Spinal cord (tissue), 10 donors: Measurements from ENCODE around the gene LDLRAD1. TPM values are rescaled to one million over a fixed set of nuclear protein-coding genes. Genes with fewer than 3 reads are reported as not detected.
"Not testable (repeated sequence)": the region's sequence is repeated elsewhere in the genome, so short reads cannot be mapped to it uniquely, and the experiment has no call there.

Experiments used
- DNase-seq, 6 donors: peaks; one replicate each; pipeline versions ENCODE4 v3.0.0 to v3.0.0-alpha.2; 2013 to 2015; ENCODE audit warnings: low spot score in 6 of 6, low read depth in 4 of 6
- H3K27ac ChIP-seq: one replicate; pipeline ENCODE4 v1.5.1; 2013; ENCODE audit warnings: low read depth, low read length, control low read depth
- H3K27me3 ChIP-seq: one replicate; pipeline ENCODE4 v1.6.1; 2013; ENCODE audit warnings: low read length; ENCODE audit not compliant: control insufficient read depth, insufficient read depth
- H3K36me3 ChIP-seq: one replicate; pipeline ENCODE4 v1.6.1; 2013; ENCODE audit warnings: low read length; ENCODE audit not compliant: control insufficient read depth, insufficient read depth
- H3K4me1 ChIP-seq: one replicate; pipeline ENCODE4 v1.6.1; 2013; ENCODE audit warnings: low read length; ENCODE audit not compliant: control insufficient read depth, insufficient read depth
- H3K4me3 ChIP-seq: one replicate; pipeline ENCODE4 v1.5.1; 2013; ENCODE audit warnings: low read depth, low read length, control low read depth
- H3K9me3 ChIP-seq: one replicate; pipeline ENCODE4 v1.6.1; 2013; ENCODE audit warnings: low read length; ENCODE audit not compliant: control insufficient read depth, insufficient read depth
- WGBS: methylation state at CpG from one replicate; pipeline ENCODE4 v1.1.5; 2013; ENCODE audit warnings: missing lambda C conversion rate; ENCODE audit not compliant: insufficient coverage; 5-methylcytosine and 5-hydroxymethylcytosine counted together
- long read RNA-seq, 4 donors: transcript quantifications; one replicate each; lab custom pipeline, GENCODE V29; 2026
- polyA plus RNA-seq, 2 donors: library from polyadenylated mRNA; unstranded; fragments of 120-200 nt; gene quantifications; one replicate each; pipeline ENCODE4 v1.2.1, GENCODE V29; 2013; ENCODE audit not compliant: insufficient read length in 2 of 2
- total RNA-seq, 2 donors: library from RNA; depleted of rRNA in 1 of 2; stranded (reverse); fragments of 120-200 nt in 1 of 2; fragments of >200 nt in 1 of 2; gene quantifications; one replicate each; pipeline versions ENCODE4 v1.2.3 to v1.2.4, GENCODE V29; 2013 to 2014
- donor health status: healthy.

The LDLRAD1 gene, protein sequence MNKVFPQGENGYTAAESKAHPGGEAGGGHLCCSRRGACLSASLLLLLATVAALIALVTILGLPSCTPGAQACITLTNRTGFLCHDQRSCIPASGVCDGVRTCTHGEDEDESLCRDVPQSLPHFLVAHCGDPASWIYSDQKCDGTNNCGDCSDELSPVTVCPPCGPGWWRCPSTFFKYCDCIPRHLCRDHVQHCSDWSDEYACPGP
- total RNA-seq (not detected), polyA plus RNA-seq (not detected)
- long read RNA-seq, donor 1, result 0 reads
- long read RNA-seq, donor 2, result 0 reads
- long read RNA-seq, donor 3, result 0 reads
- long read RNA-seq, donor 4, partial matches to known transcripts, result 0 of 4 reads
- long read RNA-seq, donor 4, other reads (novel, unspliced or antisense), result 0 of 4 reads

DNA sequence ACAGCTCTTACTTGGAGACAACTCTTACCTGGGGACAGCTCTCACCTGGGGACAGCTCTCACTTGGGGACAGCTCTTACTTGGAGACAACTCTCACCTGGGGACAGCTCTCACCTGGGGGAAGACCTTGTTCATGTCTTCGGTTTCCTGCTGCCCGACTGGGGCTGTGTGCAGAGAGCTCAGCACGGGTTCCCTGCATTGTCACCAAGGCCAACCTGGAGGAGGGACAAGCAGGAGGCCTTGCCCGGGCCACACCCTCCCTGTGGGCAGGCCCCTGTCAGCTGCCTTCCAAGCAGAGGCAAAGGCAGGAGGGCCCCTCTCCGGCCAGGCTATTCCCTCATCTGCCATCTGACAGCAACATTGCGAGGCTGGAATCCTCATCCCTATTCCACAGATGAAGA, at the start of gene LDLRAD1:
Gene LDLRAD1 (minus strand): TSS at position 208 of the 400 bp plus-strand sequence. CDS start 74 bp downstream, at position 134.
- Histone ChIP-seq H3K9me3 (no peaks in the 10 kb centered on the region), H3K4me3 (no peak within 1 kb of the TSS), H3K36me3 (no peaks in the 10 kb centered on the region), H3K4me1 (no peaks in the 10 kb centered on the region), H3K27ac (no peak within 1 kb of the TSS), H3K27me3 (peaks cover 4% of the 10 kb centered on the region)
- WGBS, result 44% methylated on average over 5 of the region's 6 CpGs
- no peak for DNase-seq

DNA sequence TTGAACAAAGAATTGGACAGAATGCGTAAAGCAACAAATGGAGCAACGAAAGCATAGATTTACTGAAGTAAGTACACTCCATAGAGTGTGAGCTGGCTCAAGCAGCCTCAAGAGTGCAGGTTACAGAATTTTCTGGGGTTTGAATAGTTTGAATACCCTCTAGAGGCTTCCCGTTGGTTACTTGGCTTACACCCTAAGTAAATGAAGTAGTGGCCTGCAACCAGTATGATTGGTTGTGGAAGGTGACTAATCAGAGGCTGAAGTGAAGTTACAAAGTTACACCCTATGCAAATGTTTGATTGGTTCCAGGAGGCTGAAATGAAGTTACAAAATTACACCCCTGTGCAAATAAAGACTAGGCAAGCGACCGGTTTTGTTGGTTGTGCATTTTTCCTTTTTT, 46.3 kb upstream of the LDLRAD1 start:
- no peaks in the 10 kb centered on the region for H3K9me3 ChIP-seq
- WGBS, result 100% methylated on average over 2 of the region's 5 CpGs
- no peak overlapping the region for H3K27ac ChIP-seq
- no peaks in the 10 kb centered on the region for H3K36me3 ChIP-seq
- no peak for DNase-seq
- no peaks in the 10 kb centered on the region for H3K4me1 ChIP-seq
- no peak overlapping the region for H3K4me3 ChIP-seq
- no peaks in the 10 kb centered on the region for H3K27me3 ChIP-seq

DNA sequence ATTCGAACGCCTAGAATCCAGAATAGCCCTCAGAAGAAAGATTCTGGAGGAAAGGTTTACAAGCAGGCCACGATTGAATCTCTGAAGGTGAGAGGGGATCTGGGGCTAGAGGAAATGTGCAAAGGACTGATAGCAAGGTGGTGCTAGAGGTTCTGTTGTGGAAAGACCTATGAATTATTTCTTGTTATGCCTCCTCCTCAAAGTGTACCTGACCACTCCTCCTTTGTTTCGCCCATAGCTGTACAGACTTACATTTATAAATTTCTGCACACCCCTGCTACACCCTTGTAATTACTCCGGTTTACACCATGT, 36.4 kb upstream of the LDLRAD1 start:
- DNase-seq, result no peak
- 39% methylated on average over 2 of the region's 5 CpGs for WGBS
- Histone ChIP-seq H3K4me1 (peaks cover 11% of the 10 kb centered on the region), H3K9me3 (no peaks in the 10 kb centered on the region), H3K36me3 (peaks cover 9% of the 10 kb centered on the region), H3K4me3 (peak overlapping the region; percentile 89), H3K27ac (no peak overlapping the region), H3K27me3 (no peaks in the 10 kb centered on the region)

DNA sequence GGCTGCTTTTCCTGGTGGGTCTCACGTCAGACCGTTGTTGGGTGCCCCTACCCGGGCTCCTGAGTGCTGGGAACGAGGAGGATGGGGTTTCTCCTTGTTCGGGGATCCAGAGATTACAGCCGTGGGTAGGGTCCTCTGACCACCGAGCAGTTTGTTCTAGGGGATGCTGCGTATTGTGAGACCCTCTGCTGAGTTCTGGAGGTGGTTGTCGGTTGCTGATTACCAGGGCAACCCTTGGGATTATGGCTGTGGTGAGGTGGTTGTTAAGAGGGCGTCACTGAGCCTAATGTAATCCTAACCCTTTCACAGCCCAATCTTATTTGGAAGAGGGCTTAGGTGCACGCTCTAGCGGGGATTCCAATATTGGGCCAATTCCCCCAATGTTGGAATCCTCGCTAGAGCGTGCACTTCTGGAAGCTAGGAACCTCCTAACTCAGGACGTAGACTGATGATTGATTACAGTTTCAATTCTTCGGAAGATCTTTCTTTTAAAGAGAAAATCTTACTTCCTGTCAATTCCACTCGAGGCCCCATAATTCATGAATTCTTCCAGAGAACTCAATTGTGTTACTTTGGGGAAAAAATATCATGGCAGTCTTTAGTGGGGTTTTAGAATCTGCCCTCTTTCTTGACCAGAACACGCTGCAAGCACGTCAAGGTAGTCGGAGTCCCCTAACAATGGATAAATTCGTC, 35.9 kb upstream of the LDLRAD1 start:
- Histone ChIP-seq H3K9me3 (no peaks in the 10 kb centered on the region), H3K4me3 (peak overlapping the region; percentile 89), H3K27ac (peak overlapping the region; percentile 94), H3K27me3 (no peaks in the 10 kb centered on the region), H3K4me1 (peaks cover 11% of the 10 kb centered on the region), H3K36me3 (peaks cover 9% of the 10 kb centered on the region)
- 11% methylated on average over 14 of the region's 21 CpGs for WGBS
- peak in 2 of 6 donors; percentile 7 to 11 for DNase-seq

DNA sequence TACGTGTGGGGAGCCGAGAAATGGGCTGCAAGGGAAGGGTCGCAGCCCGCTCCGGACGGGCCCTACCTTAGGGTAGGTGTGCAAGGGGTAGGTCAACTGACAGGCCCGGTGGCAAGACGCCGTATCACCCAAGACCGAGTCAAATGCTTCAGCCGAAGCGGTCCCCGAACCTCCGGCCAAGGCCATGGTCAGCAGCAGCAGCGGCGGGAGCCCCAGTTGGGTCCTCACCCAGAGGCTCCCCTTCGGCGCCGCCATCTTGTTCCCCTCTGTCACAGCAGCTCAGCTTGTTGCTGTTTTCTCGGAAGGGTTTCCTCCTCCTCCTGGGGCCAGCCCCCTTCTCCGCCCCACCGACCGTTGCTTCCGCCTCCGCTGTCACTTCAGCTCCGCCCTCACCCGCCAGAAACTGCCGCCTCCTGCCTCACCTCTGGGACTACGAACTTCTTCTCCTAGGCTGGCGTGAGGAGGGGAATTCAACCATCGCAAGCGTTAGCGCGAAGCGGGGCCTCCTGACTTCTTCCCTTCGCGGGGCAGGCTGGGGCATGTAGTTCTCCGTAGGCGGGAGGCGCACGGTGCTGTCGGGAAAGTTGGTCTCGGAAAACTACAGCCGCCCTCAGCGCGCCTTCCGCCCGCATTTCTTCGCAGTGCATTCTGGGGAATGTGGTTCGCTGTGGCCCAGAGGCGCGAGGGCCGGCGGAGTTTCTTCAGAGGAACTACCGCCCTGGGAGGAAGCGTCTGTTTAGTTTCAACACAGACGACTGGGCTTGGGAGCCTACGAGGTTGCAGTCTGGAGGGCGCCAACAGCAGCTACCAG, 35.2 kb upstream of the LDLRAD1 start, which contains the start of the genes TCEANC2 and TMEM59:
Gene TCEANC2 (plus strand): TSS at position 675 of the 811 bp plus-strand sequence. CDS start 815 bp downstream, outside the sequence.
Gene TMEM59 (minus strand): TSS at position 271 of the 811 bp plus-strand sequence. CDS start 16 bp downstream, at position 255.
- Histone ChIP-seq H3K27me3 (no peaks in the 10 kb centered on the region), H3K27ac (peak within 1 kb of the TSS; percentile 94), H3K9me3 (no peaks in the 10 kb centered on the region), H3K36me3 (peaks cover 9% of the 10 kb centered on the region), H3K4me3 (peak within 1 kb of the TSS; percentile 89), H3K4me1 (peaks cover 11% of the 10 kb centered on the region)
- peak; percentile 91 to 100 (median 97) for DNase-seq
- WGBS, result under 1% methylated on average over 59 of the region's 59 CpGs

DNA sequence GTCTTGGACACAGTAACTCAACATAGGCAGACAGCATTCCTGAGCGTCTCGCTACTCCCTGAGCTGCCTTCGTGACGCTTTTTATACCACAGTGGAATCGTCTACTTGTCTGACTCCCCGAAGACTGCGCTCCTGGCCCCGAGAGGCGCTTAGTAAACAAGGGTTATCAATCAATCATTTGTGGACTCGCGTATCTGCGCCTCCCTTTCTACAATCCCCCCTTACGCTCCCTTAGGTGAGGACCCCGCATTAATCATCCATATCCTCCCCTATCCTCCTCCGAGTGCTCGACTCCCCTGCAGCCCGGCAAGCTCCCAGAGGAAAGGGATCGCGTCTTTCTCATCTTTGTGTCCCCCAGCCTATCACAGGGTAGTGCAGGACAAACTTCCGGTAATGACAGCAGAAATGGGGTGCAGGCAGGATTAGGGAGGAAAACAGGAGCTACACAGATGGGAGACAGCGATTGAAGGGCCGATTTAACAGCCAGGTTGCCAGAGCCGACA, 34.5 kb upstream of the LDLRAD1 start:
- H3K9me3 ChIP-seq, result no peaks in the 10 kb centered on the region
- peaks cover 9% of the 10 kb centered on the region for H3K36me3 ChIP-seq
- H3K4me3 ChIP-seq, result peak overlapping the region; percentile 89
- WGBS, result under 1% methylated on average over 23 of the region's 23 CpGs
- peaks cover 11% of the 10 kb centered on the region for H3K4me1 ChIP-seq
- no peaks in the 10 kb centered on the region for H3K27me3 ChIP-seq
- peak overlapping the region; percentile 94 for H3K27ac ChIP-seq
- peak in 4 of 6 donors; percentile 53 to 91 (median 69) for DNase-seq

DNA sequence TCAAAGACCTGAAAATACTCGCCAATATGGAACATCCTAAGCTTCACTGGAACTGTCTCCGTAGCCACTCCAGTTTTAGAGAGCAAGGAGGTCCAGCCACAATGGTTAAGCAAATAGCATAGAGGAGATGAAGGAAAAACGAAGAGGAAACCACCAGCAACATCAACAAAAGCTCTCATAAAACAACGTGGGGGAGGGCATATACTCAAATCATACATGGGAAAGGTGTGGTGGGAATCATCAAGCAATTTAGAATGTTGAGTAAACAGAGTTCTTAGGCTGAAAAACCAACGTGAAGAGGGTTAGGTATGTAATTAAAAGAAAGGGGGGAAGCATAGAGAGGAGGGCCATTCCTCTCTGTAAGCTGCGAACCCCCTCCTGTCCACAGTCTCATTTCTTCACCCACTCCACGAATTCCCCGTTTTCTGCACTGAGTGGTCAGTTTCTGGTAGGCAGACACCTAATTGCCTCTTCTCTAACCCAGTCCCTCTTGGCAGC, 34.0 kb upstream of the LDLRAD1 start:
- no peaks in the 10 kb centered on the region for H3K27me3 ChIP-seq
- H3K9me3 ChIP-seq, result no peaks in the 10 kb centered on the region
- peaks cover 9% of the 10 kb centered on the region for H3K36me3 ChIP-seq
- peak in 2 of 6 donors; percentile 22 to 28 for DNase-seq
- H3K27ac ChIP-seq, result peak overlapping the region; percentile 94
- WGBS, result 0% methylated on average over 3 of the region's 8 CpGs
- peak overlapping the region; percentile 89 for H3K4me3 ChIP-seq
- peaks cover 11% of the 10 kb centered on the region for H3K4me1 ChIP-seq

DNA sequence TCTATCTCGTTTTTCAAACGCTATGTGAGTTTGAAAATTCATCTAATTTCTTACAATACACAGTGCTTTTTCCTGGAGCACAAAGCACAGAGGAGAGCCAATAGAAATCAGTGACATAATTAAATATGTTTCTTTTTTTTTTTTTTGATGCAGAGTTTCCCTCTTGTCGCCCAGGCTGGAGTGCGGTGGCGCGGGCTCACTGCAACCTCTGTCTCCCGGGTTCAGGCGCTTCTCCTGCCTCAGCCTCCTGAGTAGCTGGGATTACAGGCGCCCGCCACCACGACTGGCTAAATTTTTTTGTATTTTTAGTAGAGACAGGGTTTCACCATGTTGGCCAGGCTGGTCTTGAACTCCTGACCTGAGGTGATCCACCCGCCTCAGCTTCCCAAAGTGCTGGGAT, 32.4 kb upstream of the LDLRAD1 start:
- H3K27ac ChIP-seq, H3K36me3 ChIP-seq, H3K27me3 ChIP-seq, H3K4me3 ChIP-seq, H3K9me3 ChIP-seq, DNase-seq: not testable (repeated sequence)
- 95% methylated on average over 9 of the region's 12 CpGs for WGBS
- H3K4me1 ChIP-seq, result peaks cover 11% of the 10 kb centered on the region
